Omental fat pad (tissue), 4 donors: ENCODE results near the gene CLDN18. TPM values are rescaled to one million over a fixed set of nuclear protein-coding genes. Genes with fewer than 3 reads are reported as not detected.
A peak's percentile ranks its signal among the peaks of the same experiment; 100 is the strongest.

Experiments used
- ATAC-seq: fragments of 150-250 bp; one replicate; pipeline ENCODE4 v1.9.1; 2016; ENCODE audit warnings: mild to moderate bottlenecking, moderate library complexity; ENCODE audit not compliant: low FRiP score
- DNase-seq: peaks from one replicate; pipeline ENCODE4 v3.0.0-alpha.2; 2019; ENCODE audit warnings: low spot score
- CTCF ChIP-seq, 3 donors: fragments of 450-650 bp; IDR thresholded peaks; one replicate each; pipeline ENCODE4 v1.5.1; 2016 to 2017; ENCODE audit warnings: antibody characterized with exemption in 3 of 3, mild to moderate bottlenecking in 3 of 3, moderate library complexity in 2 of 3
- total RNA-seq, 4 donors: library from RNA; depleted of rRNA; stranded (reverse); fragments of >200 nt; gene quantifications; one replicate each; pipeline ENCODE4 v1.1.0, GENCODE V29; 2016

Gene CLDN18
- total RNA-seq, 4 donors from 2014 or later, result not detected

- peak; percentile 85 for ATAC-seq
- TF ChIP-seq CTCF (IDR thresholded peaks at IDR 0.05), result no peak
- DNase-seq, result no peak
These were observed 71.6 kb downstream of the CLDN18 start for GRCh38 chr3:138081371-138082084.

- TF ChIP-seq CTCF (IDR thresholded peaks at IDR 0.05), result no peak
- DNase-seq (no peak), ATAC-seq (peak; percentile 63)
These were observed 72.4 kb downstream of the CLDN18 start for GRCh38 chr3:138082085-138082991.

- ATAC-seq (no peak), DNase-seq (no peak)
These were observed 73.0 kb downstream of the CLDN18 start for GRCh38 chr3:138082992-138083386.

More at GRCh38 chr3:138082992-138083386, 73.0 kb downstream of the CLDN18 start:
- no peak for TF ChIP-seq CTCF (IDR thresholded peaks at IDR 0.05)

Other genes with a start within 250 kb of the CLDN18 start
- not detected for gene SOX14, start 245.8 kb upstream of the CLDN18 start, total RNA-seq
- 10 to 100 TPM; 14.6 to 38.7 (median 30.0) TPM for gene DZIP1L, start 105.4 kb downstream of the CLDN18 start, total RNA-seq
- not detected for gene A4GNT, start 122.2 kb downstream of the CLDN18 start, total RNA-seq
- gene DBR1, start 164.8 kb downstream of the CLDN18 start, total RNA-seq, result 10 to 100 TPM in 3 of 4 donors, 1 to 10 TPM in 1; 7.2 to 13.1 (median 11.7) TPM
- 100 to 1,000 TPM in 2 of 4 donors, 10 to 100 TPM in 2; 61.5 to 121 (median 95.3) TPM for gene ARMC8, start 177.1 kb downstream of the CLDN18 start, total RNA-seq